Measurements from ENCODE around the gene ZNF3.
"Not testable (repeated sequence)": the region's sequence is repeated elsewhere in the genome, so short reads cannot be mapped to it uniquely, and the experiment has no call there.

The ZNF3 gene

DNA sequence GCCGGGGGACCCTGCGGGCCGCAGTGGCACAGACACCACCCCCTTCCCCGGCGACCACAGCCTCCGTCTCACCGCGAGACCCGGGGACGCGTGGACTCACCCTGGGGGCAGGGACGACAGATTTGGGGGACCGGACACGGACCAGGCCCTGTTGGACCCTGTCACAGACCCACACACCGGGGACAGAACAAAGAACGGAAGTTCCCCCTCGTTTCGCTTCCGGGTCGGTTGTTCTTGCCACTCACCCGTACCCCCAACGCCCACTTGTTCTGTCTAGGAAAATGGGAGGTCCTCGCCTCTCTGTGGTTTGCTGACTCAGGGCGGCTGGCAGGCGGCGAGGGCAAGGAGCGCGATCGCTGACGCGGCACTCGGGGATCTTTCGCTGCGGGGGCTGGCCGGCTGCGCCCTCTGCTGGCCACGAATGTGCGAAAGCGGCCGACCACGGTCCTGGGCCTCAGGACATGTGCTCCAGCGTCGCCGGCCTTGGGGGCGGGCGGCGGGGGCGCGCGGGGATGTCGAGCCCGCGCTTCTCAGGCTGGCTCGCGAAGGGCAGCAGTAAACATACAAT lies at the start of gene ZNF3:
ZNF3 (minus strand) TSS at position 189 of the 568 bp plus-strand sequence. CDS start 4,366 bp downstream, outside the sequence.
- in situ Hi-C loops (cut with MboI; ENCODE audit: low sequenced_read_pairs, unreplicated experiment), result no loop called here
- TF ChIP-seq, protein P1, sequence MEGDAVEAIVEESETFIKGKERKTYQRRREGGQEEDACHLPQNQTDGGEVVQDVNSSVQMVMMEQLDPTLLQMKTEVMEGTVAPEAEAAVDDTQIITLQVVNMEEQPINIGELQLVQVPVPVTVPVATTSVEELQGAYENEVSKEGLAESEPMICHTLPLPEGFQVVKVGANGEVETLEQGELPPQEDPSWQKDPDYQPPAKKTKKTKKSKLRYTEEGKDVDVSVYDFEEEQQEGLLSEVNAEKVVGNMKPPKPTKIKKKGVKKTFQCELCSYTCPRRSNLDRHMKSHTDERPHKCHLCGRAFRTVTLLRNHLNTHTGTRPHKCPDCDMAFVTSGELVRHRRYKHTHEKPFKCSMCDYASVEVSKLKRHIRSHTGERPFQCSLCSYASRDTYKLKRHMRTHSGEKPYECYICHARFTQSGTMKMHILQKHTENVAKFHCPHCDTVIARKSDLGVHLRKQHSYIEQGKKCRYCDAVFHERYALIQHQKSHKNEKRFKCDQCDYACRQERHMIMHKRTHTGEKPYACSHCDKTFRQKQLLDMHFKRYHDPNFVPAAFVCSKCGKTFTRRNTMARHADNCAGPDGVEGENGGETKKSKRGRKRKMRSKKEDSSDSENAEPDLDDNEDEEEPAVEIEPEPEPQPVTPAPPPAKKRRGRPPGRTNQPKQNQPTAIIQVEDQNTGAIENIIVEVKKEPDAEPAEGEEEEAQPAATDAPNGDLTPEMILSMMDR (IDR thresholded peaks at IDR 0.05; ENCODE audit: borderline replicate concordance, control extremely low read depth, extremely low read depth, insufficient read depth, missing control alignments), result peak; percentile 90
- peak; percentile 95 for DNase-seq (ENCODE audit: low spot score)

DNA sequence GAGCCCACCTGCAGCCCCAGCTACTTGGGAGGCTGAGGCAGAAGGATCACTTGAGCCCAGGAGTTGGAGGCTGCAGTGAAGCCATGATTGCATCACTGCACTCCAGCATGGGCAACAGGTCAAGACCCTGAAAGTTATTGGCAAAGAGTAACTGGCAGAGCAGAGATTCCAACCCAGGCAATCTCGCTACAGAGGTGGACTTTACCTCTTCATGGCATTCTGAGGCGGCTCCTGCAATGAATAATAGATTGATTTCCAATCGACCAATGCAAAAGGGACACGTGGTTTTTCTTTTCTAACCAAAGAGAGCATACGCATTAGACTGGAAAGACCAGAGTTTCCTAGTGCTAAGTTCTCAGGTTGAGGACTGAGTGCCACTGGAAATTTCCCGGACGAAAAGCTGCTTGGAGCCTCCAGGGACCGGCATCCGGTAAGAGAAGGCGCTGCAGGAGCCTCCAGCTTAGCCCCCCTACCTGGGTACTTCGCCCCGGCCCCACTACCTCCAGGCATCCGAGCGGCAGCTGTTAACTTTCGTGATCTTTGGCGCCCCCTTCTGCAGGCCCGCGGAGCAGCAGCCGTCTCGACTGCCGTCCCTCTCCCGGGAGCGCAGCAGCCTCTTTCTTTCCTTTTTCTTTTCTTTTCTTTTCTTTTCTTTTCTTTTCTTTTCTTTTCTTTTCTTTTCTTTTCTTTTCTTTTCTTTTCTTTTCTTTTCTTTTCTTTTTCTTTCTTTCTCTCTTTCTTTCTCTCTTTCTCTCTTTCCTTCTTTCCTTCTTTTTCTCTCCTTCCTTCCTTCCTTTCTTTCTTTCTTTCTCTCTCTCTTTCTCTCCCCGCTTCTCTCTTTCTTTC lies 49.3 kb upstream of the ZNF3 start:
- in situ Hi-C loops (cut with MboI; ENCODE audit: low sequenced_read_pairs, unreplicated experiment), result loop anchor here (10.0 kb wide), 1 partner anchor 274 kb away; no protein-coding TSS in a partner anchor
- TF ChIP-seq, protein P1 (IDR thresholded peaks at IDR 0.05; ENCODE audit: borderline replicate concordance, control extremely low read depth, extremely low read depth, insufficient read depth, missing control alignments), result peak; percentile 98
- peak; percentile 84 for DNase-seq (ENCODE audit: low spot score)

DNA sequence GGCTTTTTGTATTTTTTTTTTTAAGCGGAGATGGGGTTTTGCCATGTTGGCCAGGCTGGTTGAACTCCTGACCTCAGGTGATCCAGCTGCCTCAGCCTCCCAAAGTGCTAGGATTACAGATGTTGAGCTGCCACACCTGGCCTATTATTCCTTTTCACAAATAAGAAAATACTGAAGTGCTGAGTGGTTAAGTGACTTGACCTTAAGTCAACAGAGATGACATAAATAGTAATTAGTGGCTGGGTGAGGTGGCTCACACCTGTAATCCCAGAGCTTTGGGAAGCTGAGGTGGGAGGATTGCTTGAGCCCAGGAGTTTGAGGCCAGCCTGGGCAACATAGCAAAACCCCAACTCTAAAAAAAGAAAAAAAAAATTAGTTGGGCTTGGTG lies 48.7 kb upstream of the ZNF3 start:
- not testable (repeated sequence) for DNase-seq (ENCODE audit: low spot score)
- in situ Hi-C loops (cut with MboI; ENCODE audit: low sequenced_read_pairs, unreplicated experiment), result loop anchor here (10.0 kb wide), 1 partner anchor 275 kb away; no protein-coding TSS in a partner anchor

DNA sequence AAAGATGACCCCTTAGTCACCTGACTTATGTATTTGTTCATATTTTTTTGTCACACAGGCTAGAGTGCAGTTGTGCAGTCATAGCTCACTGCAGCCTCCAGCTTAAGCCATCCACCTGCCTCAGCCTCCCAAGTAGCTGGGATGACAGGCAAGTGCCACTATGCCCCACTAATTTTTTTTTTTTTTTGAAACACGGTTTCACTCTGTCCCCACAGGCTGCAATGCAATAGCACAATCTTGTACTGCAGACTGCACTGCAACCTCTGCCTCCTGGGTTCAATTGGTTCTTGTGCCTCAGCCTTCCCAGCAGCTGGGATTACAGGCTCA lies 47.1 kb upstream of the ZNF3 start:
- TF ChIP-seq, protein P1 (IDR thresholded peaks at IDR 0.05; ENCODE audit: borderline replicate concordance, control extremely low read depth, extremely low read depth, insufficient read depth, missing control alignments), result no peak
- in situ Hi-C loops (cut with MboI; ENCODE audit: low sequenced_read_pairs, unreplicated experiment), result no loop called here
- no peak for DNase-seq (ENCODE audit: low spot score)

DNA sequence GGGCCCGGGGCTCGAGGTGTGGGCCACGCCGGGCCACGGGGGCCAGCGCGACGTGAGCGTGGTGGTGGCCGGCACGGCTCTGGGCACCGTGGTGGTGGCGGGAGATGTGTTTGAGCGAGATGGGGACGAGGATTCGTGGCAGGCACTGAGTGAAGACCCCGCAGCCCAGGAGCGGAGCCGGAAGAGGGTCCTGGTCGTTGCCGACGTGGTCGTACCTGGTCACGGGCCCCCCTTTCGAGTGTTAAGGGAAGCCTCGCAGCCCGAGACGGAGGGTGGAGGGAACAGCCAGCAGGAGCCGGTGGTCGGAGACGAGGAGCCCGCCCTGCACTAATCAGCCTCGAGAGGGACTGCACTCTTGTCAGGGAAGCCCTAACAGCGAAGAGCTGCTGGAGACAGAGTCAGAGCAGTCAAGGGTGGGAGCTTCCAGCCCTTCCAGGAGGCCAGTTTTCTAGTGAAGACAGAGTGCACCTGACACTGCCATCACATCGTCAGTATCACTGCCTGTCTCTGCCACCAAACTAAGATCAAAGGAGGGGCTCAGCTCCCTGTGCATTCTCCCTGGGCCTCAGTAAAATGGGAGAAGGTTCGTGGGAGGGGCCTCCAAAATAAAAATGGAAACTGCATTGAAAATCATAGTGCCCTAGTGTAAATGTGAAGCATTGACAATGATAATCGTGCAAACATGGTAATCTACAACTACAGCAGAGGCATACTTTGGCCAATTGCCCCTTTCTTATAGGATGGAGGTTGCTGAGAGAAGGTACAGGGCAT lies 46.5 kb upstream of the ZNF3 start:
- TF ChIP-seq, protein P1 (IDR thresholded peaks at IDR 0.05; ENCODE audit: borderline replicate concordance, control extremely low read depth, extremely low read depth, insufficient read depth, missing control alignments), result no peak
- in situ Hi-C loops (cut with MboI; ENCODE audit: low sequenced_read_pairs, unreplicated experiment), result no loop called here
- no peak for DNase-seq (ENCODE audit: low spot score)

DNA sequence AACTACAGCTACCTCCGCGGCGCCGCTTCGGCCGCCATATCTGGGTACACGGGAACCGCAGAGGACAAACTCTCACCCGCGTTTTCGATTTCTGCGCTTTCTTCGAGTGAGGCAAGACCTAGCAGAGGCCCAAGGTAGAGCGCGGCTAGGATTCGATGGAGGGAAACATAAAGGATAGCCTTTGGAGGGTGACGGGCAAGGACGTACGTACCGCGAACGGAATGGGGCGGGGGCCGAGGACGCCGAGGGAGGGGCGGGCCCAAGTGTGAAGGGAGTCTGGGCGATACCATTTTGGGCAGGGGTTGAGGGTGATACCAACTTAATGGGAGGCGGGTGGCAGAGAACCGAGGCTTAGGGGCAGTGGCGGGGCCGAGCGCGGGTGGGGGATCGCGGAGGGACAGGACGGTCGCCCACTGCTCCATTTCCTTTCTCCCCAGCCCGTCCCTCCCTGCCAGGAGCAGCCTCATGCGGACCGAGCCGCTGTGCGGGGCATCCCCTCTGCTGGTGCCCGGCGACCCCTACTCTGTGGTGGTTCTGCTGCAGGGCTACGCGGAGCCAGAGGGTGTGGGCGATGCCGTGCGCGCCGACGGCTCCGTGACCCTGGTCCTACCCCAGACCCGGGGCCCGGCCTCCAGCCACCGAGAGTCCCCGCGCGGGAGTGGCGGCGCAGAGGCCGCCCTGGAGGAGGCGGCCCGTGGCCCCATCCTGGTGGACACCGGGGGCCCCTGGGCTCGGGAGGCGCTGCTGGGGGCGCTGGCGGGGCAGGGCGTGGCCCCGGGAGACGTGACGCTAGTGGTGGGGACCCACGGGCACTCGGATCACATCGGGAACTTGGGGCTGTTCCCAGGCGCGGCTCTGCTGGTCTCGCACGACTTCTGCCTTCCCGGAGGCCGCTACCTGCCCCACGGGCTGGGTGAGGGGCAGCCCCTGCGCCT lies 45.7 kb upstream of the ZNF3 start, which contains the start of gene MBLAC1:
MBLAC1 (plus strand) TSS at position 37 of the 935 bp plus-strand sequence; CDS start at position 466, 429 bp downstream.
- DNase-seq (ENCODE audit: low spot score), result peak; percentile 93
- TF ChIP-seq, protein P1 (IDR thresholded peaks at IDR 0.05; ENCODE audit: borderline replicate concordance, control extremely low read depth, extremely low read depth, insufficient read depth, missing control alignments), result no peak
- in situ Hi-C loops (cut with MboI; ENCODE audit: low sequenced_read_pairs, unreplicated experiment), result no loop called here

Data from GM13976 (cell line).